Measurements from ENCODE around the gene GINS2. TPM values are rescaled to one million over a fixed set of nuclear protein-coding genes. Genes with fewer than 3 reads are reported as not detected.

The GINS2 gene
- total and polyA plus RNA-seq, 9 donors = 0.23 to 1.6 (median 1.4) TPM

GRCh38 chr16:85711982-85712587, 23.3 kb upstream of the GINS2 start:
- no peaks in the 10 kb centered on the region for H3K36me3 ChIP-seq
- H3K27ac ChIP-seq = no peak overlapping the region
- TF ChIP-seq, protein P1, sequence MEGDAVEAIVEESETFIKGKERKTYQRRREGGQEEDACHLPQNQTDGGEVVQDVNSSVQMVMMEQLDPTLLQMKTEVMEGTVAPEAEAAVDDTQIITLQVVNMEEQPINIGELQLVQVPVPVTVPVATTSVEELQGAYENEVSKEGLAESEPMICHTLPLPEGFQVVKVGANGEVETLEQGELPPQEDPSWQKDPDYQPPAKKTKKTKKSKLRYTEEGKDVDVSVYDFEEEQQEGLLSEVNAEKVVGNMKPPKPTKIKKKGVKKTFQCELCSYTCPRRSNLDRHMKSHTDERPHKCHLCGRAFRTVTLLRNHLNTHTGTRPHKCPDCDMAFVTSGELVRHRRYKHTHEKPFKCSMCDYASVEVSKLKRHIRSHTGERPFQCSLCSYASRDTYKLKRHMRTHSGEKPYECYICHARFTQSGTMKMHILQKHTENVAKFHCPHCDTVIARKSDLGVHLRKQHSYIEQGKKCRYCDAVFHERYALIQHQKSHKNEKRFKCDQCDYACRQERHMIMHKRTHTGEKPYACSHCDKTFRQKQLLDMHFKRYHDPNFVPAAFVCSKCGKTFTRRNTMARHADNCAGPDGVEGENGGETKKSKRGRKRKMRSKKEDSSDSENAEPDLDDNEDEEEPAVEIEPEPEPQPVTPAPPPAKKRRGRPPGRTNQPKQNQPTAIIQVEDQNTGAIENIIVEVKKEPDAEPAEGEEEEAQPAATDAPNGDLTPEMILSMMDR (IDR thresholded peaks at IDR 0.05) = no peak
- no peak for TF ChIP-seq EP300 (IDR thresholded peaks at IDR 0.05)
- no peak for TF ChIP-seq POLR2A (IDR thresholded peaks at IDR 0.05)
- no peak overlapping the region for H3K4me3 ChIP-seq
- 94 to 95% (median 94%) methylated on average over 6 of the region's 6 CpGs for WGBS, 3 donors
- no peaks in the 10 kb centered on the region for H3K27me3 ChIP-seq
- intact Hi-C loops (cut with DNase I) = loop anchor here in 2 of 4 donors (10.0 kb wide), 1 partner anchor 607 kb away; no protein-coding TSS in a partner anchor
- H3K4me1 ChIP-seq (ENCODE audit: insufficient read depth) = no peaks in the 10 kb centered on the region
- no peak for DNase-seq
- no peaks in the 10 kb centered on the region for H3K9me3 ChIP-seq

GRCh38 chr16:85710732-85711131, 22.0 kb upstream of the GINS2 start:
- no peak overlapping the region for H3K27ac ChIP-seq
- TF ChIP-seq, protein P1 (IDR thresholded peaks at IDR 0.05) = no peak
- TF ChIP-seq EP300 (IDR thresholded peaks at IDR 0.05) (no peak), POLR2A (IDR thresholded peaks at IDR 0.05) (no peak)
- intact Hi-C loops (cut with DNase I) = loop anchor here in 2 of 4 donors (10.0 kb wide), 1 partner anchor 606 kb away; no protein-coding TSS in a partner anchor
- no peaks in the 10 kb centered on the region for H3K36me3 ChIP-seq
- 90 to 94% (median 90%) methylated on average over 9 of the region's 9 CpGs for WGBS, 3 donors
- no peaks in the 10 kb centered on the region for H3K4me1 ChIP-seq (ENCODE audit: insufficient read depth)
- no peaks in the 10 kb centered on the region for H3K9me3 ChIP-seq
- no peaks in the 10 kb centered on the region for H3K27me3 ChIP-seq
- no peak overlapping the region for H3K4me3 ChIP-seq
- DNase-seq = no peak

GRCh38 chr16:85709766-85710585, 21.2 kb upstream of the GINS2 start:
- intact Hi-C loops (cut with DNase I) = loop anchor here in 2 of 4 donors (10.0 kb wide), 1 partner anchor 605 kb away; no protein-coding TSS in a partner anchor
- H3K4me3 ChIP-seq = no peak overlapping the region
- no peaks in the 10 kb centered on the region for H3K4me1 ChIP-seq (ENCODE audit: insufficient read depth)
- DNase-seq = no peak
- 69 to 76% (median 74%) methylated on average over 53 of the region's 53 CpGs for WGBS, 3 donors
- H3K9me3 ChIP-seq = no peaks in the 10 kb centered on the region
- TF ChIP-seq POLR2A (IDR thresholded peaks at IDR 0.05) (no peak), EP300 (IDR thresholded peaks at IDR 0.05) (no peak)
- TF ChIP-seq, protein P1 (IDR thresholded peaks at IDR 0.05) = no peak
- no peak overlapping the region for H3K27ac ChIP-seq
- no peaks in the 10 kb centered on the region for H3K27me3 ChIP-seq
- no peaks in the 10 kb centered on the region for H3K36me3 ChIP-seq

DNA sequence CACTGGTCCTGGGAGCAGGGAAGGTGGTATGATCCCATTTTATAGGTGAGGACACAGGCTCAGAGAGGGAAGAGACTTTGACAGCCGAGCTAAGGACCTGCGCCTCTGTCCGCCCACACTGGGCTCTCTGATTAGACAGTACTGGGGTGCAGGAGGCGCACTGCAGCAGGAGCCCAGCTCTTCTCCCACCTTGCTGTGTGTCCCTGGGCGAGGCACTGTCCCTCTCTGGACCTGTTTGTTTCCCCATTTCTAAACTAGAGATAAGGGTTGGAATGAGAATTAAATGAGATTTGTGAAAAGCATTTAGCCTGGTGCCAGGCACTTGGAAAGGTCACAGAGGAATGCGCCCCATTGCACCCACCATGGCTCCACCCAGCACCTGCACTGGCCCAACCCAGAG, 19.6 kb upstream of the GINS2 start:
- intact Hi-C loops (cut with DNase I) = no loop called here
- no peaks in the 10 kb centered on the region for H3K4me1 ChIP-seq (ENCODE audit: insufficient read depth)

More for the DNA sequence above, 19.6 kb upstream of the GINS2 start:
- Histone ChIP-seq H3K27ac (no peak overlapping the region), H3K9me3 (no peaks in the 10 kb centered on the region), H3K27me3 (no peaks in the 10 kb centered on the region), H3K4me3 (no peak overlapping the region), H3K36me3 (no peaks in the 10 kb centered on the region)
- TF ChIP-seq, protein P1 (IDR thresholded peaks at IDR 0.05) = no peak
- TF ChIP-seq EP300 (IDR thresholded peaks at IDR 0.05) (no peak), POLR2A (IDR thresholded peaks at IDR 0.05) (no peak)
- WGBS, 3 donors = 87 to 95% (median 91%) methylated on average over 6 of the region's 6 CpGs
- no peak for DNase-seq

Data from ovary (tissue), 9 donors.